Measurements from ENCODE around the gene IL3.

DNA sequence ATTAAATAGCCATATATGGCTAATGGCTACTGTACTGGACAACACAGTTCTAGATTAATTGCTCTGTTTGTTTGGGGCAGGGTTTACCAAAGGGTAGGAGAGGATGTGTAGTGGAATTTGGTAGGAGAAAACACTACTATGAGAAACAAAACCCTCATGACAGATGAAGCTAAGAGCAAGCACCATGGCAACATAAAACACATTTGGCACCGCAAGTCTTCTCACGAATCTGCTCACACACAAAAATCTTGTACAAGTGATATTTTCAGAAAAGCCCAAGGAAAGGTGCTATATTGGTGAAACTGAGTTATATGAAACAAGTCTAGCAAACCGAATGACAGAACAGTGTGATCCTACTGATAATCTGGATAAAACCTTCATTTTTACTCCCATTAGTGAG, 51.7 kb downstream of the IL3 start:
- TF ChIP-seq, protein P1, sequence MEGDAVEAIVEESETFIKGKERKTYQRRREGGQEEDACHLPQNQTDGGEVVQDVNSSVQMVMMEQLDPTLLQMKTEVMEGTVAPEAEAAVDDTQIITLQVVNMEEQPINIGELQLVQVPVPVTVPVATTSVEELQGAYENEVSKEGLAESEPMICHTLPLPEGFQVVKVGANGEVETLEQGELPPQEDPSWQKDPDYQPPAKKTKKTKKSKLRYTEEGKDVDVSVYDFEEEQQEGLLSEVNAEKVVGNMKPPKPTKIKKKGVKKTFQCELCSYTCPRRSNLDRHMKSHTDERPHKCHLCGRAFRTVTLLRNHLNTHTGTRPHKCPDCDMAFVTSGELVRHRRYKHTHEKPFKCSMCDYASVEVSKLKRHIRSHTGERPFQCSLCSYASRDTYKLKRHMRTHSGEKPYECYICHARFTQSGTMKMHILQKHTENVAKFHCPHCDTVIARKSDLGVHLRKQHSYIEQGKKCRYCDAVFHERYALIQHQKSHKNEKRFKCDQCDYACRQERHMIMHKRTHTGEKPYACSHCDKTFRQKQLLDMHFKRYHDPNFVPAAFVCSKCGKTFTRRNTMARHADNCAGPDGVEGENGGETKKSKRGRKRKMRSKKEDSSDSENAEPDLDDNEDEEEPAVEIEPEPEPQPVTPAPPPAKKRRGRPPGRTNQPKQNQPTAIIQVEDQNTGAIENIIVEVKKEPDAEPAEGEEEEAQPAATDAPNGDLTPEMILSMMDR (IDR thresholded peaks at IDR 0.05) = no peak
- TF ChIP-seq POLR2AphosphoS5 (IDR thresholded peaks at IDR 0.05) = no peak
- no peak for TF ChIP-seq POLR2A (IDR thresholded peaks at IDR 0.05)
- no peak for TF ChIP-seq EP300 (IDR thresholded peaks at IDR 0.05)
